Airway epithelial cell (primary cell): Measurements from ENCODE around the gene AGAP6. TPM values are rescaled to one million over a fixed set of nuclear protein-coding genes. Genes with fewer than 3 reads are reported as not detected.

ENCODE experiments used
- total RNA-seq: library from RNA; depleted of rRNA; stranded (reverse); fragments of >200 nt; gene quantifications from 2 replicates; pipeline ENCODE4 v1.2.3, GENCODE V29; 2015

AGAP6 gene
- total RNA-seq: 3.6 and 5.0 TPM in 2 replicates

DNA sequence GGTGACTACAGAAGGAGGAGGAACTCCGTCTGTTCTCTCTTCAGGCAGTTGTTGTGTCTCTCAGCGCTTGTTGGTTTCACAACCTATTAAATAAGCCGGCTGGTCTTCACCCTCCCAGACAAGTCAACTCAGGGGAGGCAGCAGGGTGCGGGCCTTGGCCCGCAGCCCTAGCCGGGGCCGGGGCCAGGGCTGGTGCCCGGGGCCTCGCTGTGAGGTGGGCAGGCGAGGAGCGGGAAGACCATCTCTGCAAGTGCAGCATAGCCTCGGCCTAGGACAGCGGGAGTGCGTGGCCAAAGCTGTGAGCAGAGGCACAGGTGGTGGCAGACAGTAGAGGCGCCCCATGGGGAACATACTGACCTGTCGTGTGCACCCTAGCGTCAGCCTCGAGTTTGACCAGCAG is at the start of gene AGAP6:
Gene AGAP6, plus strand, starts transcription at position 31 of the 400 bp plus-strand sequence. Its CDS starts 310 bp downstream, at position 341.

DNA sequence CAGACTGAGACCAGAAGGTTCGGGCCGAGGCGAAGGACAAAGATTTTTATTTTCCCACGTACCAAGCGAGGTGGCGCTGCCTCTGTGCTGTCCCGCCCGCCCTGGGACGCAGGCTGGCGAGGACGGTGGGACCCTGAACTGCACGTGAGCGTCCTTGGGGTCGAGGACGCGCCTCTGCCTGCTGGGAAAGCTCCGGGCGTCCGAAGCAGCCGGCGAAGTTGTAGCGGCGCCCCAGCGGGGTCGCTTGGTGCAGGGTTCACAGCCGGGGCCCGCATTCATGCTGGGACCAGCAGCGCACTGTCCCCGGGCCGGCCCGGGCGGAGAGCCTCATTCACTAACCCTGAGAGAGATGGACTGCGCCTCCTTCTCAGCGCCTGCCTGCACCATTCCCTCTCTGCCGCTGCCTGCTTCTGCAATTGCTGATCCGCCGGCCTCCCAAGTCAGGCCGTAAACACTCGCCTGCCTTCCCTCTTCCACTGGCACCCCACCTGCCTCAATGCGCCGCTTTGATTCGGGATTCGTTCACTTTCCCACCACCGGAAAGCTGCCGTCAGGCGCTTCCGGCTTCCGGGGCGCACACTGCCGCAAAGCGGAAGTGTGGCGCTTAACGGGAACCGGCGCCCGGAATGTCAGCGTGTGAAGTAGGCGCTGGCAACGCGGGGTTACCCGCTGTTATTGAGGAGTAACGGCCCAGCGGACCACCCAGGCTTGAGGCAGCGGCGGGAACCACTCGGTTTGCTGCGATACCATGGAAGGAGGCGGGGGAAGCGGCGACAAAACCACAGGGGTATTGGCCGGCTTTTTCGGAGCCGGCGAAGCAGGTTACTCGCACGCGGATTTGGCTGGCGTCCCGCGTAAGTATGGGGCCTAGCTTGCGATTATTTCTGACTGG is 46.5 kb upstream of the AGAP6 start, which contains the start of the genes PARG and TIMM23B:
Gene PARG, minus strand, starts transcription at position 581 of the 892 bp plus-strand sequence. Its CDS starts 302 bp downstream, at position 279.
Gene TIMM23B, plus strand, starts transcription at position 607 of the 892 bp plus-strand sequence. Its CDS starts 142 bp downstream, at position 749.

Other genes with a start within 250 kb of the AGAP6 start
- 0.14 and 0.28 TPM in 2 replicates for gene OGDHL, start 226.1 kb upstream of the AGAP6 start, total RNA-seq
- gene PARG, start 46.4 kb upstream of the AGAP6 start, total RNA-seq: 17.0 and 19.9 TPM in 2 replicates
- gene TIMM23B, start 46.4 kb upstream of the AGAP6 start, total RNA-seq: 9.6 and 14.0 TPM in 2 replicates
- gene WASHC2A, start 79.5 kb downstream of the AGAP6 start, total RNA-seq: 12.1 and 15.2 TPM in 2 replicates